ENCODE data around the gene ADAMTS13. TPM values are rescaled to one million over a fixed set of nuclear protein-coding genes. Genes with fewer than 3 reads are reported as not detected.

ADAMTS13 gene
- total and polyA plus RNA-seq, 10 donors = 1.1 to 4.8 (median 2.7) TPM

GRCh38 chr9:133455936-133456335, 33.8 kb downstream of the ADAMTS13 start:
- no peaks in the 10 kb centered on the region for H3K9me3 ChIP-seq
- TF ChIP-seq POLR2AphosphoS5 (IDR thresholded peaks at IDR 0.05) (no peak), CTCF (IDR thresholded peaks at IDR 0.05 in 8 of 11, conservative IDR thresholded peaks at IDR 0.05 in 3 of 11) (no peak), POLR2A (IDR thresholded peaks at IDR 0.05) (no peak)
- no peaks in the 10 kb centered on the region for H3K36me3 ChIP-seq
- H3K4me3 ChIP-seq = no peak overlapping the region
- H3K27ac ChIP-seq = no peak overlapping the region
- intact Hi-C loops (cut with DNase I; ENCODE audit: low total_unique reads) = no loop called here
- 89 to 96% (median 93%) methylated on average over 5 to 11 of the region's 11 CpGs for WGBS, 5 donors
- no peaks in the 10 kb centered on the region for H3K27me3 ChIP-seq (replicated peaks in 1 of 7)
- peak; percentile 72 for DNase-seq
- H3K4me1 ChIP-seq = peaks cover 5 to 21% (median 18%) of the 10 kb centered on the region in 6 donors

DNA sequence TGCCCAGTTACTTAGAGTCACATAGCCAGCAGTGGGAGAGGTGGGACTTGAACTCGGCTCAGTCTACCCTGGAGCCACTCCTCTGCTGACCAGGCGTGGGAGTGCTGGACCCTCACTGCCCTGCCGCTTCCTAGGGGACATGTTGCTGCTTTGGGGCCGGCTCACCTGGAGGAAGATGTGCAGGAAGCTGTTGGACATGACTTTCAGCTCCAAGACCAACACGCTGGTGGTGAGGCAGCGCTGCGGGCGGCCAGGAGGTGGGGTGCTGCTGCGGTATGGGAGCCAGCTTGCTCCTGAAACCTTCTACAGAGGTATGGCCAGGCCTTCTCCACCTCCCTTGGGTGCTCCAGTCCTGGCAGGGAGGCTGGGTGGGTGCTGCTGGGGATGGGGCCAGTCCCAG, 34.2 kb downstream of the ADAMTS13 start:
- intact Hi-C loops (cut with DNase I; ENCODE audit: low total_unique reads) = no loop called here
- Histone ChIP-seq H3K36me3 (no peaks in the 10 kb centered on the region), H3K4me3 (no peak overlapping the region), H3K4me1 (peaks cover 7 to 26% (median 23%) of the 10 kb centered on the region in 6 donors), H3K27ac (no peak overlapping the region), H3K9me3 (no peaks in the 10 kb centered on the region), H3K27me3 (replicated peaks in 1 of 7) (no peaks in the 10 kb centered on the region)
- no peak for DNase-seq
- TF ChIP-seq POLR2A (IDR thresholded peaks at IDR 0.05) = no peak
- 79 to 93% (median 90%) methylated on average over 9 of the region's 9 CpGs for WGBS, 5 donors

DNA sequence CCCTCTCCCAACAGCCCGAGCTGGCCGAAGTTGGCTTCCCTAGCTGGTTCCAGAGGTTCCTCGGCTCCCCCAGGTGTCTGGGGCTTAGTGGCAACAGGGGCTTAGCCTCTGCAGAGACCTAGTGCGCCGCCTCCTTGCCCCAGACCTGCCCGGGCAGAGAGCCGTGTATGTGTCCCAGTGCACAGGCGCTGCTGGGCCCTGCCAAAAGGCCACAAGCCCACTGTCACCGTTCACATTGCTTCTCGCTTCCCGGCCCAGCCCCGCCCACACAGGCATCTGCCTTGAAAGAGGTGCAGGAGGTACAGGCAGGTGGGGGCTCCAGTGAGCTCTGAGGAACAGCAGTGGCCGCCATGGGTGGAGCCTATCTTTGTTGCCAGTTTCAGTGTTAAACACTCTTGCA, 35.1 kb downstream of the ADAMTS13 start:
- intact Hi-C loops (cut with DNase I; ENCODE audit: low total_unique reads) = no loop called here
- DNase-seq = no peak
- TF ChIP-seq POLR2A (IDR thresholded peaks at IDR 0.05) (no peak), POLR2AphosphoS5 (IDR thresholded peaks at IDR 0.05) (no peak)
- H3K27me3 ChIP-seq (replicated peaks in 1 of 7) = no peaks in the 10 kb centered on the region
- peaks cover 7 to 34% (median 30%) of the 10 kb centered on the region in 6 donors for H3K4me1 ChIP-seq
- no peaks in the 10 kb centered on the region for H3K36me3 ChIP-seq
- 84 to 93% (median 88%) methylated on average over 6 to 13 of the region's 13 CpGs for WGBS, 5 donors
- H3K4me3 ChIP-seq = no peak overlapping the region
- no peak overlapping the region for H3K27ac ChIP-seq
- no peaks in the 10 kb centered on the region for H3K9me3 ChIP-seq

DNA sequence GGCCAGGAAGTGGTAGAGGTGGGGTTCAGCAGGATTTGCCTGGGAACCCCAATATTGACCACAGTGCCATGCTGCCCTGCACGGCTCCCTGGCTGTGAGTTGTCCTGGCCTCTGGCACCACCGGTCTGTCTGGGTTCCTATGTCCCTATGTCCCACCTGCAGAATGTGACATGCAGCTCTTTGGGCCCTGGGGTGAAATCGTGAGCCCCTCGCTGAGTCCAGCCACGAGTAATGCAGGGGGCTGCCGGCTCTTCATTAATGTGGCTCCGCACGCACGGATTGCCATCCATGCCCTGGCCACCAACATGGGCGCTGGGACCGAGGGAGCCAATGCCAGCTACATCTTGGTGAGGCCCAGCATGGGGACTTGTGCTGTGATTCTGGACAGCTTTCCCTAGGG, 35.6 kb downstream of the ADAMTS13 start:
- intact Hi-C loops (cut with DNase I; ENCODE audit: low total_unique reads) = no loop called here
- Histone ChIP-seq H3K4me1 (peaks cover 7 to 37% (median 35%) of the 10 kb centered on the region in 6 donors), H3K36me3 (no peaks in the 10 kb centered on the region), H3K9me3 (no peaks in the 10 kb centered on the region), H3K27ac (no peak overlapping the region), H3K4me3 (no peak overlapping the region), H3K27me3 (replicated peaks in 1 of 7) (no peaks in the 10 kb centered on the region)
- WGBS, 5 donors = 92 to 97% (median 94%) methylated on average over 10 to 11 of the region's 11 CpGs
- no peak for DNase-seq
- TF ChIP-seq CTCF (IDR thresholded peaks at IDR 0.05 in 8 of 11, conservative IDR thresholded peaks at IDR 0.05 in 3 of 11) (no peak), POLR2AphosphoS5 (IDR thresholded peaks at IDR 0.05) (no peak), POLR2A (IDR thresholded peaks at IDR 0.05) (no peak)

GRCh38 chr9:133458643-133459312, 36.6 kb downstream of the ADAMTS13 start:
- peak; percentile 75 for DNase-seq
- 56 to 73% (median 67%) methylated on average over 15 to 16 of the region's 16 CpGs for WGBS, 5 donors

More at GRCh38 chr9:133458643-133459312, 36.6 kb downstream of the ADAMTS13 start:
- peak overlapping the region in 4 of 8 donors; percentile 93 to 97 (median 94) for H3K27ac ChIP-seq
- peak overlapping the region in 6 of 8 donors; percentile 71 to 90 (median 76) for H3K4me3 ChIP-seq
- H3K9me3 ChIP-seq = no peaks in the 10 kb centered on the region
- TF ChIP-seq CTCF (IDR thresholded peaks at IDR 0.05 in 8 of 11, conservative IDR thresholded peaks at IDR 0.05 in 3 of 11) (no peak), POLR2AphosphoS5 (IDR thresholded peaks at IDR 0.05) (no peak), POLR2A (IDR thresholded peaks at IDR 0.05) (no peak)
- peaks cover 0 to 6% (median 0%) of the 10 kb centered on the region in 6 donors for H3K36me3 ChIP-seq
- H3K27me3 ChIP-seq (replicated peaks in 1 of 7) = no peaks in the 10 kb centered on the region
- peaks cover 7 to 38% (median 36%) of the 10 kb centered on the region in 6 donors for H3K4me1 ChIP-seq
- intact Hi-C loops (cut with DNase I; ENCODE audit: low total_unique reads) = no loop called here
